ENCODE data around the gene TANK.
"Not testable (repeated sequence)": the region's sequence is repeated elsewhere in the genome, so short reads cannot be mapped to it uniquely, and the experiment has no call there.

DNA sequence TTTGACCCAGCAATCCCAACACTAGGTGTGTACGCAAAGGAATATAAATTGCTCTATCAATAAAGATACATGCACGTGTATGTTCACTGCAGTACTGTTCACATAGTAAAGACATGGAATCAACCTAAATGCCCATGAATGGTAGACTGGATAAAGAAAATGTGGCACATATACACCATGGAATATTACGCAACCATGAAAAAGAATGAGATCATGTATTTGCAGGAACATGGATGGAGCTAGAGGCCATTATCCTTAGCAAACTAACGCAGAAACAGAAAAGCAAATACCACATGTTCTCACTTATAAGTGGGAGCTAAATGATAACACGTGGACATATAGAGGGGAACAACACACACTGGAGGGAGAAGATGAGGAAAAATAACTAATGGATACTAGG, 27.8 kb upstream of the TANK start:
- TF ChIP-seq EZH2 (IDR thresholded peaks at IDR 0.05); POLR2A (IDR thresholded peaks at IDR 0.05; ENCODE audit: borderline replicate concordance, extremely low read depth, insufficient read depth, insufficient read length); JUND (IDR thresholded peaks at IDR 0.05); ZNF274 (IDR thresholded peaks at IDR 0.05; ENCODE audit: low read depth, low read length): not testable (repeated sequence)
- TF ChIP-seq, protein P1, sequence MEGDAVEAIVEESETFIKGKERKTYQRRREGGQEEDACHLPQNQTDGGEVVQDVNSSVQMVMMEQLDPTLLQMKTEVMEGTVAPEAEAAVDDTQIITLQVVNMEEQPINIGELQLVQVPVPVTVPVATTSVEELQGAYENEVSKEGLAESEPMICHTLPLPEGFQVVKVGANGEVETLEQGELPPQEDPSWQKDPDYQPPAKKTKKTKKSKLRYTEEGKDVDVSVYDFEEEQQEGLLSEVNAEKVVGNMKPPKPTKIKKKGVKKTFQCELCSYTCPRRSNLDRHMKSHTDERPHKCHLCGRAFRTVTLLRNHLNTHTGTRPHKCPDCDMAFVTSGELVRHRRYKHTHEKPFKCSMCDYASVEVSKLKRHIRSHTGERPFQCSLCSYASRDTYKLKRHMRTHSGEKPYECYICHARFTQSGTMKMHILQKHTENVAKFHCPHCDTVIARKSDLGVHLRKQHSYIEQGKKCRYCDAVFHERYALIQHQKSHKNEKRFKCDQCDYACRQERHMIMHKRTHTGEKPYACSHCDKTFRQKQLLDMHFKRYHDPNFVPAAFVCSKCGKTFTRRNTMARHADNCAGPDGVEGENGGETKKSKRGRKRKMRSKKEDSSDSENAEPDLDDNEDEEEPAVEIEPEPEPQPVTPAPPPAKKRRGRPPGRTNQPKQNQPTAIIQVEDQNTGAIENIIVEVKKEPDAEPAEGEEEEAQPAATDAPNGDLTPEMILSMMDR (IDR thresholded peaks at IDR 0.05 in 2 of 3, conservative IDR thresholded peaks at IDR 0.05 in 1 of 3; ENCODE audit: borderline replicate concordance in 1 of 3, insufficient read depth in 1 of 3, low read depth in 2 of 3, low read length in 2 of 3): not testable (repeated sequence)

All from HCT116 (cell line).